Skeletal muscle tissue (tissue), 4 donors: Measurements from ENCODE around the gene PPP2R3C. TPM values are rescaled to one million over a fixed set of nuclear protein-coding genes. Genes with fewer than 3 reads are reported as not detected.
A peak's percentile ranks its signal among the peaks of the same experiment; 100 is the strongest.

Experiments used
- H3K27ac ChIP-seq: one replicate; pipeline ENCODE4 v1.7.0; 2013; ENCODE audit warnings: mild to moderate bottlenecking, low read depth, low read length, inconsistent platforms
- H3K27me3 ChIP-seq, 3 donors: one replicate each; pipeline ENCODE4 v1.7.0; 2013; ENCODE audit warnings: low read length in 3 of 3; ENCODE audit not compliant: control insufficient read depth in 3 of 3, insufficient read depth in 3 of 3
- H3K36me3 ChIP-seq, 3 donors: one replicate each; pipeline ENCODE4 v1.7.0; 2013; ENCODE audit warnings: low read length in 3 of 3; ENCODE audit not compliant: control insufficient read depth in 3 of 3, insufficient read depth in 3 of 3
- H3K4me1 ChIP-seq, 3 donors: one replicate each; pipeline ENCODE4 v1.7.0; 2013; ENCODE audit warnings: low read length in 3 of 3, mild to moderate bottlenecking in 3 of 3; ENCODE audit not compliant: control insufficient read depth in 3 of 3, insufficient read depth in 3 of 3
- H3K4me3 ChIP-seq, 3 donors: one replicate each; pipeline ENCODE4 v1.7.0; 2013; ENCODE audit warnings: low read length in 3 of 3
- H3K9ac ChIP-seq, 3 donors: one replicate each; pipeline ENCODE4 v1.7.0; 2013; ENCODE audit warnings: low read length in 3 of 3, mild to moderate bottlenecking in 3 of 3, moderate library complexity in 2 of 3, low read depth in 1 of 3
- H3K9me3 ChIP-seq, 3 donors: one replicate each; pipeline ENCODE4 v1.7.0; 2013; ENCODE audit warnings: low read length in 3 of 3; ENCODE audit not compliant: control insufficient read depth in 3 of 3
- total RNA-seq: library from RNA; depleted of rRNA; stranded (reverse); fragments of >200 nt; gene quantifications from one replicate; pipeline ENCODE4 v1.2.3, GENCODE V29; 2014
- donor health status: Osteomylitis.

PPP2R3C gene
- total RNA-seq, 1 donor from 2014 or later: 52.7 TPM

DNA sequence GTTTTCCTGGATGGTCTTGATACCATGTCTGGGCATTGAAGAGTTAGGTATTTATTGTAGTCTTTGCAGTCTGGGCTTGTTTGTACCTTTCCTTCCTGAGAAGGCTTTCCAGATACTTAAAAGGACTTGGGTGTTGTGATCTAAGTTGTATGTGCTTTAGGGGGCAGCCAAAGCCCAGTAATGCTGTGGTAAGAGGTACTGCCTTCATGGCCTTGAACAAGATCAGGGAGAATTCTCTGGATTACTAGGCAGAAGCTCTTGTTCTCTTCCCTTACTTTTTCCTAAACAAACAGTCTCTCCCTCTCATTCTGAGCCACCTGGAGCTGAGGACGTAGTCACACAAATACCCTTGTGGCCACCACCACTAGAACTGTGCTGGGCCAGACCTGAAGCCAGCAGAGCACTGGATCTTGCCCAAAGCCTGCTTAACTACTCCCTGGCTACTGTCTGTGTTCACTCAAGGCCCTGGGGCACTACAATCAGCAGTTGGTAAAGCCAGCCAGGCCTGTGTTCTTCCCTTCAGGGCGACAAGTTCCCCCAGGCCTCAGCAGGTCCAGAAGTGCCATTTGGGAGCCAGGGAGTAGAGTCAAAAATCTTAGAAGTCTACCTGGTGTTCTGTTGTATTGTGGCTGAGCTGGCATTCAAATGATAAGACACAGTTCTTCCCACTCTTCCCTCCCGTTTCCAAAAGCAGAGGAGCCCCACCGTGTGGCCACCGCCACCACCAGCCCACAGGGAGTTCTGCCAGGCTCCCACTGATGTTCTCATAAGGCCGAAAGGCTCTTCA is 11.9 kb upstream of the PPP2R3C start:
- no peak overlapping the region for H3K9ac ChIP-seq
- H3K4me3 ChIP-seq: no peak overlapping the region
- peaks cover 0 to 6% (median 3%) of the 10 kb centered on the region in 3 donors for H3K36me3 ChIP-seq
- H3K27me3 ChIP-seq: no peaks in the 10 kb centered on the region
- no peaks in the 10 kb centered on the region for H3K4me1 ChIP-seq
- no peak overlapping the region for H3K27ac ChIP-seq
- H3K9me3 ChIP-seq: no peaks in the 10 kb centered on the region

DNA sequence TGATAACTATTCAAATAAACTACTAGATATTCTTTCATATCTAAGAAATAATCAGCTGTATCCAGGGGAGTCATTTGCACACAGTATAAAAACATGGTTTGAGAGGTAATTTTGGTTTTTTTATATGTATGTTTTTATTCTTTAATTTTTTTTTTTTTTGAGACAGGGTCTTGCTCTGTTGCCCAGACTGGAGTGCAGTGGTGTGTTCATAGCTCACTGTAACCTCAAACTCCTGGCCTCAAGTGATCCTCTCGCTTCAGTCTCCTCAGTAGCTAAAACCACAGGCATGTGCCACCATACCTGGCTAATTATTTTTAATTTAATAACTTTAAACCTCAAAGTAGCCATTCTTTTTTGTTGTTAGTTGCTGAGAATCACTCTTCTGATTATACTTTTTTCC is 2.3 kb upstream of the PPP2R3C start:
- Histone ChIP-seq H3K4me1 (peaks cover 14 to 21% (median 15%) of the 10 kb centered on the region in 3 donors), H3K27me3 (no peaks in the 10 kb centered on the region), H3K4me3 (no peak overlapping the region), H3K27ac (no peak overlapping the region), H3K36me3 (peaks cover 2 to 5% (median 3%) of the 10 kb centered on the region in 3 donors), H3K9ac (no peak overlapping the region), H3K9me3 (no peaks in the 10 kb centered on the region)

DNA sequence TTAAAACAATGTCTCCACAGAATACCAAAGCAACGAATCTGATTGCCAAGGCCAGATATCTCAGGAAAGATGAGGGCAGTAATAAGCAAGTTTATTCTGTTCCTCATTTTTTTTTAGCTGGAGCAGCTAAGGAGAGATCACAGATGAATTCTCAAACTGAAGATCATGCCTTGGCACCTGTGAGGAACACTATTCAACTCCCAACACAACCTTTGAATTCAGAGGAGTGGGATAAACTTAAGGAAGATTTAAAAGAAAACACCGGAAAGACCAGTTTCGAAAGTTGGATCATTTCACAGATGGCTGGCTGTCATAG is 1.6 kb upstream of the PPP2R3C start:
- Histone ChIP-seq H3K27me3 (no peaks in the 10 kb centered on the region), H3K9ac (peak overlapping the region; percentile 91 to 98 (median 98)), H3K4me3 (peak overlapping the region; percentile 92 to 97 (median 97)), H3K4me1 (peaks cover 14 to 21% (median 15%) of the 10 kb centered on the region in 3 donors), H3K36me3 (peaks cover 2 to 5% (median 3%) of the 10 kb centered on the region in 3 donors), H3K27ac (peak overlapping the region; percentile 96), H3K9me3 (no peaks in the 10 kb centered on the region)

DNA sequence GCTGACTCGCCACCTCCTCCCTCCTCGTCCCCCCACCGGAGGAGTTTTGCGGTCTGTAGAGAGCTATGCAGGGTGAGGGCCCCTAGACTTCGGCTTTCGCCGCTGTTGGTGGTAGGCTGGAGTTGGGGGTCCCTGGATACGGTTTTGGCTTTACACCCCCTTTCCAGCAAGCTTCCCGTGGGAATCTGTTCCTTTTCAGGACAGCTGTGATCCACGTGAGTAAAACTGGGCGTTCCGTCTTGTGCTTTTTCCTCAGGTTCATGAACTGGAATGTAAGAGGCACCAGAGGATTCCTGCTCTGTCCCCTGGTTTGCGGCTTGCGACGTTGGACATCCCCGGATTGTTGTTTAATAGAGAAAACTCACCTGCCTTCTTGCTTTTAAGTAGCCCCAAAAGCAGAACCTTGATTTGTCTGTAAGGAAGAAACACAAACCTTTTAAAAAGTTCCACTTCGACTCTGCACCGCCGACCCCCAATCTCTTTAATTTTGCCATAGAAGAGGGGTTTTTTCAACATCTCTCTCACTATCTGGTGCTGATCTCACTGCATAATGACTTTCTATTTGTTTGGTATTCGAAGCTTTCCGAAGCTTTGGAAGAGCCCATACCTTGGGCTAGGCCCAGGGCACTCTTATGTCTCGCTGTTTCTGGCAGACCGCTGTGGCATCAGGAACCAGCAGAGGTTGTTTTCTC is 1.1 kb upstream of the PPP2R3C start:
- Histone ChIP-seq H3K4me1 (peaks cover 14 to 21% (median 15%) of the 10 kb centered on the region in 3 donors), H3K36me3 (peaks cover 2 to 5% (median 2%) of the 10 kb centered on the region in 3 donors), H3K9ac (peak overlapping the region; percentile 91 to 98 (median 98)), H3K4me3 (peak overlapping the region; percentile 92 to 97 (median 97)), H3K9me3 (no peaks in the 10 kb centered on the region), H3K27me3 (no peaks in the 10 kb centered on the region), H3K27ac (peak overlapping the region; percentile 96)

DNA sequence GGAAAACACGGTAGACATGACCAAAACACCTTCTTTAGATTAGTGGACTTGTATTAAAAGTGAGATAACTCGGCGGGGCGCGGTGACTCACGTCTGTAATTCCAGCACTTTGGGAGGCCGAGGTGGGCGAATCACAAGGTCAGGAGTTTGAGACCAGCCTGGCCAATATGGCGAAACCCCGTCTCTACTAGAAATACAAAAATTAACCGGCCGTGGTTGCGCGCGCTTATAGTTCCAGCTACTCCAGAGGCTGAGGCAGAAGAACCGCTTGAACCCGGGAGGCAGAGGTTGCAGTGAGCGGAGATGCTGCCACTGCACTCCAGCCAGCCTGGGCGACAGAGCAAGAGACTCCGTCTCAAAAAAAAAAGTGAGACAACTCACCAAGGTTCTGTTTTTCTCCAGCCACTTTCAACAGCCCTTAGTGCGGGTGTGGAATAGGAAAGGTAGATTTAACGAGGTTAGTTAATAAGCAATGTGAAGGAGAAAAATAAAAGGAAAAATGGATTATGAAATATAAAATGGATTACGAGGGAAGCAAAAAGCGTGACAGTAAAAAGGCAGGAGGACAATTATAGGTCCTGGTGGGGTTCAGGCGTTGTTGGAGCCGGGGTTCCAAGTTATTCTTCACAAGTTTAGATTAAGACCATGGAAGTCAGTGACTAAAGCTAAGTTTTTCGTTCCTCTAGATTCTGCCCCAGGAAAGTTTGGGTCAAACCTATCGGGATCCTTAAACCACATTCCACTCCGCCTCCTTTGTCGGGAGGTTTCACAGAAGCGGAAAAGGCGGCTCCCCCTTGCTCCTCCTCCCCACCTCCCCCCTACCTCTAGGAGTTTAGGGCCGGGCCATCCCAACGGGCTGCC is 534 bp downstream of the PPP2R3C start:
- H3K9me3 ChIP-seq: no peaks in the 10 kb centered on the region
- peak overlapping the region; percentile 92 to 97 (median 97) for H3K4me3 ChIP-seq
- no peaks in the 10 kb centered on the region for H3K27me3 ChIP-seq
- H3K36me3 ChIP-seq: peaks cover 0 to 5% (median 2%) of the 10 kb centered on the region in 3 donors
- peak overlapping the region; percentile 91 to 98 (median 98) for H3K9ac ChIP-seq
- peaks cover 14 to 21% (median 15%) of the 10 kb centered on the region in 3 donors for H3K4me1 ChIP-seq
- H3K27ac ChIP-seq: peak overlapping the region; percentile 96

DNA sequence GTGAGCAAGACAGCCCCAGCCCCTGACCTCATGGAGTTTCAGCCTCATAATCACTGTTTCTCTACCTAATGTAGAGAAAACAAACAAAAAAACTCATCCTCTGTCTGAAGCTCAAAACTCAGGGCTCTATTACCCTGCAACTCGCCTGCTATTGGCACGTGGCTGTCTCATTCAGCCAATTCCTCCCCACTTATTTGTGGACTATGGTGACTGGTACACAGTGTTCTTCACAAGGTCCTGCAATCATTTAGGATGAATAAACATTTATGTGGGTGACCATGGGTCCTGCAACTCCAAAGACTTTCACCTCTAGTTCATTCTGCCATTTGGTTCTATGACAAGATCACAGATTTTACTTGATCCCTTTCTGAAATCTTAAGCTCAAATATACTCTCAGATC is 4.7 kb downstream of the PPP2R3C start:
- H3K27ac ChIP-seq: no peak overlapping the region
- H3K27me3 ChIP-seq: no peaks in the 10 kb centered on the region
- H3K36me3 ChIP-seq: peaks cover 11 to 25% (median 17%) of the 10 kb centered on the region in 3 donors
- no peaks in the 10 kb centered on the region for H3K9me3 ChIP-seq
- H3K9ac ChIP-seq: no peak overlapping the region
- H3K4me1 ChIP-seq: peaks cover 3 to 6% (median 4%) of the 10 kb centered on the region in 3 donors
- H3K4me3 ChIP-seq: no peak overlapping the region

DNA sequence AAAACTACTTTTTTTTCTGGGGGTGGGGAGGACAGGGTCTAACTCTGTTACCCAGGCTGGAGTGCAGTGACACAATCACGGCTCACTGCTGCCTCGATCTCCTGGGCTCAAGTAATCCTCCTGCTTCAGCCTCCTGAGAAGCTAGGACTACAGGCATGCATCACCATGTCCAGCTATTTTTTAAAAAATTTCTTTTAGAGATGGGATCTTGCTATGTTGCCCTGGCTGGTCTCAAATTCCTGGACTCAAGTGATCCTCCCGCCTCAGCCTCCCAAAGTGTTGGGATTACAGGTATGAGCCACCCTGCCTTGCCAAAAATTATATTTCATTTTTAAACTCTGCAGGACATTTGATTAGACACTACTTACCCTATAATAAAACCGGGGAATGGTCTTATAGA is 5.5 kb downstream of the PPP2R3C start:
- Histone ChIP-seq H3K9me3 (no peaks in the 10 kb centered on the region), H3K27ac (no peak overlapping the region), H3K4me1 (peaks cover 3 to 6% (median 4%) of the 10 kb centered on the region in 3 donors), H3K27me3 (no peaks in the 10 kb centered on the region), H3K4me3 (no peak overlapping the region), H3K9ac (no peak overlapping the region), H3K36me3 (peaks cover 11 to 31% (median 26%) of the 10 kb centered on the region in 3 donors)

DNA sequence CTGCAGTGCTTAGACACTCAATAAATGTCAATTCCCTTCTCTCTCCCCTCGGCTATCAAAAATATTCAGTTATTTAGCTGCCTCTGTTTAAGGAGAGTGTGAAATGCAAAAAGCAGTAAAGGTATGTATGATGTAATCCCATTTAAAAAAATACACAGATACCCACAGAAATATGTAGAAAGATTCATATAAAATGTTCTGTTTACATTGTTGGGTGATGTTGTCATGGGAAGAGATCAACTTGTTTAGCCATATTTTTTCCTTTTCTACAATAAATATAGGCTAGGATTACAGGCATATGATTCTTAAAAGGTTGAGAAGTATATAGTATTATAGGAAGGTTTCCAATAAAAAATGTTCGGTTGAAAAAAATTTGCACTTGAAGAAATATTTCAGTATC is 7.8 kb downstream of the PPP2R3C start:
- Histone ChIP-seq H3K4me1 (no peaks in the 10 kb centered on the region), H3K36me3 (peaks cover 16 to 48% (median 42%) of the 10 kb centered on the region in 3 donors), H3K9me3 (no peaks in the 10 kb centered on the region), H3K4me3 (no peak overlapping the region), H3K27me3 (no peaks in the 10 kb centered on the region), H3K9ac (no peak overlapping the region), H3K27ac (no peak overlapping the region)

DNA sequence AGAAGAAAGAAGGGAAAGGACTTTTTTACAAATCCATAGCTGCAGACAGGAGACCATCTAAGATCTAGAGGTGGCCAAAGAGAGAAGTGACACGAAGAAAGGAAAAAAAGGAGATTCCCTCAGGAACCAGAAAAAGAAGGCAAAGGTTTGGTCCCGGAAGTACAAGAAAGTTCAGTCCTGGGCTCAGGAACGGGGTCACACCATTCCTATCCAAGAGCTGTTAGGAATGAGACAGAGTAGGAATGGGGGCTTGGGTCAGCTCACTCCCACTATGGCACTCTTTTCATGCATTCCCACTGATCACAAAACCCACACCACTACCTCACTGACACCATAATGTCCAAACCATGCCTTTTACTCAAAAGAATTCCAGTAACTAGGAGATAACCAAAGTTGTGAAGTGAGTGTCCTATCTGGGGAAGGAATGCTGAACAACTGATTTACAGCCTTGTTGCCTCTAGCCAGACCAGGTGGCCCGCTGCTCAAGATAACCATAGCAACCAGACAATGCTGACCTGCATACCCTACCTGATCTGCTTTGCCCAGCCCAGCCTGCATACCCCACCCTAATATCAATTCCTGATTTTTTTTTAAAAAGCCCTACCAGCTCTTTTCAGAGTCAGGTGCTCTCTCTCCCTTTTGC is 8.4 kb downstream of the PPP2R3C start:
- peaks cover 16 to 48% (median 42%) of the 10 kb centered on the region in 3 donors for H3K36me3 ChIP-seq
- no peaks in the 10 kb centered on the region for H3K27me3 ChIP-seq
- H3K27ac ChIP-seq: no peak overlapping the region
- H3K9me3 ChIP-seq: no peaks in the 10 kb centered on the region
- H3K9ac ChIP-seq: no peak overlapping the region
- H3K4me1 ChIP-seq: no peaks in the 10 kb centered on the region
- no peak overlapping the region for H3K4me3 ChIP-seq
